Keratinocyte (primary cell): ENCODE results near the gene NOL3. TPM values are rescaled to one million over a fixed set of nuclear protein-coding genes. Genes with fewer than 3 reads are reported as not detected.
"Not testable (repeated sequence)": the region's sequence is repeated elsewhere in the genome, so short reads cannot be mapped to it uniquely, and the experiment has no call there.

Source experiments
- DNase-seq: peaks from one replicate; pipeline ENCODE4 v3.0.0-alpha.2; 2011; ENCODE audit warnings: low read depth, missing footprints, low spot score
- FAIRE-seq: peaks from 2 replicates; lab custom pipeline; 2011; peaks lifted over from hg19 to GRCh38; lab: Jason Lieb, UNC
- H2AFZ ChIP-seq: 2 replicates; pipeline ENCODE4 v1.6.0; 2012; ENCODE audit warnings: low read length, control low read depth, inconsistent platforms; ENCODE audit not compliant: control insufficient read depth
- H3K27ac ChIP-seq: 2 replicates; pipeline ENCODE4 v1.5.1; 2011; ENCODE audit warnings: low read length; ENCODE audit not compliant: control insufficient read depth, insufficient read depth
- H3K27me3 ChIP-seq: 3 replicates; pipeline ENCODE4 v1.6.0; 2011; ENCODE audit warnings: low read length; ENCODE audit not compliant: control insufficient read depth, insufficient read depth; ENCODE audit errors: extremely low read depth
- H3K36me3 ChIP-seq, 2 experiments: 2 replicates in 1 of 2; 3 replicates in 1 of 2; pipeline ENCODE4 v1.5.1; 2011; ENCODE audit warnings: low read length in 2 of 2, mild to moderate bottlenecking in 1 of 2; ENCODE audit not compliant: control insufficient read depth in 2 of 2, insufficient read depth in 2 of 2; ENCODE audit errors: extremely low read depth in 1 of 2
- H3K4me1 ChIP-seq: 3 replicates; pipeline ENCODE4 v1.5.1; 2011; ENCODE audit warnings: low read length; ENCODE audit not compliant: control insufficient read depth, insufficient read depth; ENCODE audit errors: extremely low read depth
- H3K4me2 ChIP-seq: 3 replicates; pipeline ENCODE4 v1.6.0; 2011; ENCODE audit warnings: low read depth, low read length; ENCODE audit not compliant: control insufficient read depth, insufficient read depth; ENCODE audit errors: extremely low read depth
- H3K4me3 ChIP-seq, 3 experiments: fragments of 200-600 bp in 1 of 3; sonication (generic) in 1 of 3; 2 replicates in 2 of 3; 3 replicates in 1 of 3; pipeline ENCODE4 v1.5.1; 2011 to 2016; ENCODE audit warnings: low read length in 3 of 3, mild to moderate bottlenecking in 3 of 3, control low read depth in 2 of 3, inconsistent platforms in 1 of 3, low read depth in 1 of 3, mixed read lengths in 1 of 3, mixed run types in 1 of 3, moderate library complexity in 1 of 3; ENCODE audit not compliant: control insufficient read depth in 2 of 3, insufficient read depth in 2 of 3; ENCODE audit errors: extremely low read depth in 1 of 3
- H3K79me2 ChIP-seq: 2 replicates; pipeline ENCODE4 v1.6.0; 2012; ENCODE audit warnings: low read length; ENCODE audit not compliant: control insufficient read depth, insufficient read depth
- H3K9ac ChIP-seq: 3 replicates; pipeline ENCODE4 v1.6.0; 2011; ENCODE audit warnings: low read length; ENCODE audit not compliant: control insufficient read depth, insufficient read depth; ENCODE audit errors: extremely low read depth
- H3K9me1 ChIP-seq: 3 replicates; pipeline ENCODE4 v1.6.0; 2011; ENCODE audit warnings: low read length; ENCODE audit not compliant: control insufficient read depth, insufficient read depth; ENCODE audit errors: extremely low read depth
- H3K9me3 ChIP-seq: 2 replicates; pipeline ENCODE4 v1.5.1; 2012; ENCODE audit warnings: low read depth, low read length; ENCODE audit not compliant: control insufficient read depth
- H4K20me1 ChIP-seq: 3 replicates; pipeline ENCODE4 v1.6.0; 2011; ENCODE audit warnings: low read length; ENCODE audit not compliant: control insufficient read depth, insufficient read depth; ENCODE audit errors: extremely low read depth
- EZH2 ChIP-seq: IDR thresholded peaks from one replicate; pipeline ENCODE4 v1.6.1; 2012; ENCODE audit warnings: inconsistent platforms, mild to moderate bottlenecking, low read length, moderate library complexity
- dilution Hi-C: fragments of 300-500 bp; cut with MboI; formaldehyde crosslinking; loops from one replicate; pipeline ENCODE4 v1.7.0; 2020; ENCODE audit warnings: low sequenced_read_pairs; ENCODE audit not compliant: extremely low pct_ligation_motif_present
- polyA minus RNA-seq, 3 experiments: library from RNA; depleted of rRNA, polyadenylated mRNA; stranded (reverse); fragments of >200 nt; gene quantifications; 1 replicate in 1 of 3; 2 replicates in 1 of 3; 3 replicates in 1 of 3; pipeline ENCODE4 v1.2.3, GENCODE V29; 2011
- polyA plus RNA-seq, 5 experiments: library from polyadenylated mRNA; depleted of rRNA in 3 of 5; stranded (reverse) in 3 of 5; stranded (forward) in 1 of 5; unstranded in 1 of 5; fragments of >200 nt; gene quantifications; 1 replicate in 1 of 5; 2 replicates in 3 of 5; 3 replicates in 1 of 5; pipeline versions ENCODE4 v1.2.1 to v1.2.3, GENCODE V29; 2011 to 2012; ENCODE audit warnings: missing spikeins in 2 of 5, low read depth in 1 of 5, low replicate concordance in 1 of 5
- TF ChIP-seq, protein P1 (sequence below), 3 experiments: IDR thresholded peaks in 1 of 3; conservative IDR thresholded peaks in 1 of 3; optimal IDR thresholded peaks in 1 of 3; 2 replicates in 2 of 3; 3 replicates in 1 of 3; pipeline versions ENCODE3 to v1.5.1; 2011; ENCODE audit warnings: low read length in 3 of 3, mild to moderate bottlenecking in 3 of 3, moderate library complexity in 2 of 3, control low read depth in 1 of 3, inconsistent platforms in 1 of 3; ENCODE audit not compliant: insufficient read depth in 2 of 3; ENCODE audit errors: extremely low read depth in 1 of 3

NOL3 gene
- 10.5 to 18.1 TPM (median 16.8 TPM) in 3 replicates for polyA plus RNA-seq
- 21.7 TPM for polyA plus RNA-seq (2011; ENCODE audit: low read depth)
- 7.2 and 11.5 TPM in 2 replicates for polyA plus RNA-seq (2011; cell fraction: cytosol; rRNA removed)
- polyA plus RNA-seq (2011; cell fraction: nucleus; rRNA removed) = 55.7 and 63.3 TPM in 2 replicates
- 15.0 and 33.9 TPM in 2 replicates for polyA plus RNA-seq (2012; ENCODE audit: low replicate concordance)
- polyA minus RNA-seq = 4.8 to 13.2 TPM (median 7.5 TPM) in 3 replicates
- polyA minus RNA-seq (2011; cell fraction: cytosol; rRNA and poly(A)+ RNA removed) = 8.4 TPM
- 4.7 and 6.0 TPM in 2 replicates for polyA minus RNA-seq (2011; cell fraction: nucleus; rRNA and poly(A)+ RNA removed)

DNA sequence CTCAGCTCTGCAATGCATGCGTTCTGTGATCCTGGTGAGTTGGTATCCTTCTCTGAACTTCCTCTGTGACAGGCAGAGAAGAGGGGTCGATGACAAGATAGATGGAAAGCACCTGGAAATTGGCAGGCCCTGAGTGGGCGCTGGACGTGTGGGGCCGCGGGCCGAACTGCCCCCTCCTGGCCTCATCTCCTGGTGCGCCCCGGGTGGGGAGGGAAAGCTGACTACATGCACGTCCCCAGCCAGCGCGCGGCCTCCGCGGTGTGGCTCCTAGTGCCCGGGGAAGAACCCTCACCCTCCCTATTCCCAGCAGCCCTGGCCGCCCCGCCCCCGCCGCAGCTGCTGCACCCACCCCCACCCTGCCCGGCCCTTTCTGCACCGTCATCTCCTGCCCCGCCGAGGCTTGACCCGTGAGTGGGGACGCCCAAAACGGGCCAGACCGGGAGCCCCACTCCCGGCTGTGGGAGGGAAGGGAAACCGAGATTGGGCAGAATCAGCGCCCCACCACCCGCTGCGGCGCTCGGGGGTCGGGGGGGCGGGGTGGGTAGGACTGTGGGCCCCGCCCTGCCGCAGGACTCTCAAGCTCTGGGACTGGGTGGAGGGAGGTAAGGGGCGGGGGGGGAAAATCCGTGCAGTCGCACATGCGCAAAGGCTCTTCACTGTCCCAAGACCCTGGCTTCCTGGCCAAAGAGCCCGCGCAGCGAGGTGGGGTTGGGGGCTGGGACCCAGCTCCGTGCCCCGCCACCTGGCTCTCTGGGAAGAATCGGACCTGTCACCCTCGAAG, at the start of gene NOL3:
Gene NOL3 (plus strand): TSS at position 371 of the 781 bp plus-strand sequence.
- TF ChIP-seq, protein P1, sequence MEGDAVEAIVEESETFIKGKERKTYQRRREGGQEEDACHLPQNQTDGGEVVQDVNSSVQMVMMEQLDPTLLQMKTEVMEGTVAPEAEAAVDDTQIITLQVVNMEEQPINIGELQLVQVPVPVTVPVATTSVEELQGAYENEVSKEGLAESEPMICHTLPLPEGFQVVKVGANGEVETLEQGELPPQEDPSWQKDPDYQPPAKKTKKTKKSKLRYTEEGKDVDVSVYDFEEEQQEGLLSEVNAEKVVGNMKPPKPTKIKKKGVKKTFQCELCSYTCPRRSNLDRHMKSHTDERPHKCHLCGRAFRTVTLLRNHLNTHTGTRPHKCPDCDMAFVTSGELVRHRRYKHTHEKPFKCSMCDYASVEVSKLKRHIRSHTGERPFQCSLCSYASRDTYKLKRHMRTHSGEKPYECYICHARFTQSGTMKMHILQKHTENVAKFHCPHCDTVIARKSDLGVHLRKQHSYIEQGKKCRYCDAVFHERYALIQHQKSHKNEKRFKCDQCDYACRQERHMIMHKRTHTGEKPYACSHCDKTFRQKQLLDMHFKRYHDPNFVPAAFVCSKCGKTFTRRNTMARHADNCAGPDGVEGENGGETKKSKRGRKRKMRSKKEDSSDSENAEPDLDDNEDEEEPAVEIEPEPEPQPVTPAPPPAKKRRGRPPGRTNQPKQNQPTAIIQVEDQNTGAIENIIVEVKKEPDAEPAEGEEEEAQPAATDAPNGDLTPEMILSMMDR (optimal IDR thresholded peaks at IDR 0.05 in 1 of 3, IDR thresholded peaks at IDR 0.05 in 1 of 3, conservative IDR thresholded peaks at IDR 0.05 in 1 of 3; ENCODE audit: extremely low read depth in 1 of 3, insufficient read depth in 2 of 3, low read length in 3 of 3) = no peak
- TF ChIP-seq EZH2 = no peak
- DNase-seq = no peak
- H3K9ac ChIP-seq = peak within 1 kb of the TSS; percentile 77
- H3K9me3 ChIP-seq = no peaks in the 10 kb centered on the region
- dilution Hi-C loops = no loop called here
- FAIRE-seq = no peak
- H3K79me2 ChIP-seq = no peaks in the 10 kb centered on the region
- peak within 1 kb of the TSS; percentile 40 to 74 (median 62) for H3K4me3 ChIP-seq
- peaks cover 36% of the 10 kb centered on the region for H3K4me1 ChIP-seq
- H3K27me3 ChIP-seq = no peaks in the 10 kb centered on the region
- no peaks in the 10 kb centered on the region for H3K9me1 ChIP-seq
- no peaks in the 10 kb centered on the region for H3K36me3 ChIP-seq
- H3K27ac ChIP-seq = peak within 1 kb of the TSS; percentile 76
- H3K4me2 ChIP-seq = peak within 1 kb of the TSS; percentile 77
- H4K20me1 ChIP-seq = no peaks in the 10 kb centered on the region
- H2AFZ ChIP-seq = peak within 1 kb of the TSS; percentile 32

DNA sequence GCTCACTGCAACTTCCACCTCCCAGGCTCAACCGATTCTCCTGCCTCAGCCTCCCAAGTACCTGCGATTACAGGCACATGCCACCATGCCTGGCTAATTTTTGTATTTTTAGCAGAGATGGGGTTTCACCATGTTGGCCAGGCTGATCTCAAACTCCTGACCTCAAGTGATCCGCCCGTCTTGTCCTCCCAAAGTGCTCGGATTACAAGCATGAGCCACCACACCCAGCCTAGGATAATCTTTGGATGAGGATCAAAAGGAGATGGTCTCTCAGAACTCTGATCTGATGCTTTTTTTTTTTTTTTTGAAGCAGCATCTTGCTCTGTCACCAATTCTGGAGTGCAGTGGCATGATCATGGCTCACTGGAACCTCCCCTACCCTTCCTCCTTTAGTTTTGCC, 47.5 kb upstream of the NOL3 start:
- H3K27me3 ChIP-seq, H3K4me2 ChIP-seq, H3K9ac ChIP-seq, H3K9me3 ChIP-seq, H3K4me3 ChIP-seq, H3K27ac ChIP-seq, H4K20me1 ChIP-seq, H3K9me1 ChIP-seq, H2AFZ ChIP-seq, H3K4me1 ChIP-seq, FAIRE-seq, dilution Hi-C loops, DNase-seq: not testable (repeated sequence)
- Histone ChIP-seq H3K79me2 (peaks cover 10% of the 10 kb centered on the region), H3K36me3 (peaks cover 17 to 21% of the 10 kb centered on the region in 2 experiments)
